Activated gamma-delta T cell treated with Interleukin-2 at 50 U/mL for 16 hours (primary cell): Measurements from ENCODE around the gene SHISA3.

Experiments used
- DNase-seq: peaks from one replicate; pipeline ENCODE4 v3.0.0-alpha.2; 2020

The SHISA3 gene

GRCh38 chr4:42392436-42392835, 4.9 kb upstream of the SHISA3 start:
- no peak for DNase-seq

- DNase-seq: no peak
These were observed 1.7 kb upstream of the SHISA3 start for GRCh38 chr4:42395595-42395994.

GRCh38 chr4:42396361-42396751, 932 bp upstream of the SHISA3 start:
- no peak for DNase-seq

- no peak for DNase-seq
These were observed 415 bp downstream of the SHISA3 start for GRCh38 chr4:42397635-42398170.

- DNase-seq: no peak
These were observed 1.0 kb downstream of the SHISA3 start for GRCh38 chr4:42398171-42398870.

GRCh38 chr4:42398871-42399331, 1.6 kb downstream of the SHISA3 start:
- no peak for DNase-seq

GRCh38 chr4:42399393-42399792, 2.1 kb downstream of the SHISA3 start:
- no peak for DNase-seq

- no peak for DNase-seq
These were observed 3.9 kb downstream of the SHISA3 start for GRCh38 chr4:42401171-42401570.

GRCh38 chr4:42404001-42404400, 6.7 kb downstream of the SHISA3 start:
- DNase-seq: no peak

- DNase-seq: no peak
These were observed 13.2 kb downstream of the SHISA3 start for GRCh38 chr4:42410446-42410845.

- no peak for DNase-seq
These were observed 14.5 kb downstream of the SHISA3 start for GRCh38 chr4:42411803-42412202.

GRCh38 chr4:42412251-42412650, 15.0 kb downstream of the SHISA3 start:
- no peak for DNase-seq

GRCh38 chr4:42415281-42415680, 18.0 kb downstream of the SHISA3 start:
- no peak for DNase-seq

- no peak for DNase-seq
These were observed 18.7 kb downstream of the SHISA3 start for GRCh38 chr4:42416017-42416416.

GRCh38 chr4:42417550-42417949, 20.3 kb downstream of the SHISA3 start:
- DNase-seq: no peak

GRCh38 chr4:42420140-42420539, 22.9 kb downstream of the SHISA3 start:
- no peak for DNase-seq

- no peak for DNase-seq
These were observed 28.1 kb downstream of the SHISA3 start for GRCh38 chr4:42425146-42426065.

GRCh38 chr4:42428036-42428435, 30.7 kb downstream of the SHISA3 start:
- no peak for DNase-seq

GRCh38 chr4:42436928-42437565, 39.8 kb downstream of the SHISA3 start:
- no peak for DNase-seq

GRCh38 chr4:42440083-42440482, 42.8 kb downstream of the SHISA3 start:
- no peak for DNase-seq

GRCh38 chr4:42442601-42443000, 45.3 kb downstream of the SHISA3 start:
- no peak for DNase-seq

- DNase-seq: no peak
These were observed 47.8 kb downstream of the SHISA3 start for GRCh38 chr4:42445038-42445437.

GRCh38 chr4:42446823-42447222, 49.5 kb downstream of the SHISA3 start:
- no peak for DNase-seq
